Measurements from ENCODE around the gene TOLLIP.

DNA sequence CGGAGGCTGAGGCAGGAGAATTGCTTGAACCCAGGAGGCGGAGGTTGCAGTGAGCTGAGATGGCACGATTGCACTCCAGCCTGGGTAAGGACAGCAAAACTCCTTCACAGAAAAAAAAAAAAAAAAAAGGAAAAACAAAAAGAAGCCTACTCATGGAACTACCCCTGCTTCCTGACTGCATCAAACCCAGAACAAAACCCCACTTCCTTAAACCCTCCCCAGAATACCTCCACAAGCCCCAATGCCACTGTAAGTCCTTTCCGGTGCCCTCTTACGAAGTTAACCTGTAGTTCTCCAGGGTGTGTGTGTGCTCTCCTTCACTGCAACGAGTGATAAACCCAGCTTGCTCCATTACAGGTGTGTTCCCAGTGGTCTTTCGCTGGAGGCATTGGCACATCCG, 8.6 kb upstream of the TOLLIP start:
- no peak for TF ChIP-seq POLR2AphosphoS5 (IDR thresholded peaks at IDR 0.05)
- TF ChIP-seq, protein P1, sequence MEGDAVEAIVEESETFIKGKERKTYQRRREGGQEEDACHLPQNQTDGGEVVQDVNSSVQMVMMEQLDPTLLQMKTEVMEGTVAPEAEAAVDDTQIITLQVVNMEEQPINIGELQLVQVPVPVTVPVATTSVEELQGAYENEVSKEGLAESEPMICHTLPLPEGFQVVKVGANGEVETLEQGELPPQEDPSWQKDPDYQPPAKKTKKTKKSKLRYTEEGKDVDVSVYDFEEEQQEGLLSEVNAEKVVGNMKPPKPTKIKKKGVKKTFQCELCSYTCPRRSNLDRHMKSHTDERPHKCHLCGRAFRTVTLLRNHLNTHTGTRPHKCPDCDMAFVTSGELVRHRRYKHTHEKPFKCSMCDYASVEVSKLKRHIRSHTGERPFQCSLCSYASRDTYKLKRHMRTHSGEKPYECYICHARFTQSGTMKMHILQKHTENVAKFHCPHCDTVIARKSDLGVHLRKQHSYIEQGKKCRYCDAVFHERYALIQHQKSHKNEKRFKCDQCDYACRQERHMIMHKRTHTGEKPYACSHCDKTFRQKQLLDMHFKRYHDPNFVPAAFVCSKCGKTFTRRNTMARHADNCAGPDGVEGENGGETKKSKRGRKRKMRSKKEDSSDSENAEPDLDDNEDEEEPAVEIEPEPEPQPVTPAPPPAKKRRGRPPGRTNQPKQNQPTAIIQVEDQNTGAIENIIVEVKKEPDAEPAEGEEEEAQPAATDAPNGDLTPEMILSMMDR (IDR thresholded peaks at IDR 0.05), result no peak
